B cell (primary cell): ENCODE data around the gene SSH3.

ENCODE experiments used
- CTCF ChIP-seq: fragments of 200-600 bp; IDR thresholded peaks from one replicate; pipeline ENCODE4 v1.8.0; 2022; ENCODE audit warnings: antibody characterized with exemption, mild to moderate bottlenecking
- EZH2 ChIP-seq: IDR thresholded peaks from 2 replicates; pipeline ENCODE4 v1.6.1; 2012; ENCODE audit warnings: borderline replicate concordance, low read depth, mild to moderate bottlenecking, moderate library complexity, low read length; ENCODE audit not compliant: insufficient read depth, poor library complexity, severe bottlenecking

GRCh38 chr11:67268962-67269268 is 34.4 kb upstream of the SSH3 start:
- TF ChIP-seq CTCF (no peak), EZH2 (no peak)
